IPS-15b (cell line): ENCODE measurements around the gene MTX1.

Experiments used
- H3K27me3 ChIP-seq: one replicate; pipeline ENCODE4 v1.6.1; 2013; ENCODE audit warnings: low read length; ENCODE audit not compliant: control insufficient read depth, insufficient read depth
- H3K36me3 ChIP-seq: one replicate; pipeline ENCODE4 v1.6.1; 2013; ENCODE audit warnings: low read length; ENCODE audit not compliant: control insufficient read depth, insufficient read depth
- H3K4me1 ChIP-seq: one replicate; pipeline ENCODE4 v1.6.1; 2013; ENCODE audit warnings: mild to moderate bottlenecking, low read length; ENCODE audit not compliant: control insufficient read depth, insufficient read depth
- H3K4me3 ChIP-seq: one replicate; pipeline ENCODE4 v1.5.1; 2013; ENCODE audit warnings: low read depth, low read length
- H3K9ac ChIP-seq: one replicate; pipeline ENCODE4 v1.6.1; 2013; ENCODE audit warnings: low read depth, mild to moderate bottlenecking, low read length
- H3K9me3 ChIP-seq: one replicate; pipeline ENCODE4 v1.6.1; 2013; ENCODE audit warnings: mild to moderate bottlenecking, low read length; ENCODE audit not compliant: control insufficient read depth, insufficient read depth

Gene MTX1

GRCh38 chr1:155176544-155177071 lies 31.9 kb upstream of the MTX1 start:
- H3K4me1 ChIP-seq, result peaks cover 4% of the 10 kb centered on the region
- no peak overlapping the region for H3K9ac ChIP-seq
- H3K4me3 ChIP-seq, result no peak overlapping the region
- no peaks in the 10 kb centered on the region for H3K27me3 ChIP-seq
- H3K9me3 ChIP-seq, result no peaks in the 10 kb centered on the region
- peaks cover 32% of the 10 kb centered on the region for H3K36me3 ChIP-seq

DNA sequence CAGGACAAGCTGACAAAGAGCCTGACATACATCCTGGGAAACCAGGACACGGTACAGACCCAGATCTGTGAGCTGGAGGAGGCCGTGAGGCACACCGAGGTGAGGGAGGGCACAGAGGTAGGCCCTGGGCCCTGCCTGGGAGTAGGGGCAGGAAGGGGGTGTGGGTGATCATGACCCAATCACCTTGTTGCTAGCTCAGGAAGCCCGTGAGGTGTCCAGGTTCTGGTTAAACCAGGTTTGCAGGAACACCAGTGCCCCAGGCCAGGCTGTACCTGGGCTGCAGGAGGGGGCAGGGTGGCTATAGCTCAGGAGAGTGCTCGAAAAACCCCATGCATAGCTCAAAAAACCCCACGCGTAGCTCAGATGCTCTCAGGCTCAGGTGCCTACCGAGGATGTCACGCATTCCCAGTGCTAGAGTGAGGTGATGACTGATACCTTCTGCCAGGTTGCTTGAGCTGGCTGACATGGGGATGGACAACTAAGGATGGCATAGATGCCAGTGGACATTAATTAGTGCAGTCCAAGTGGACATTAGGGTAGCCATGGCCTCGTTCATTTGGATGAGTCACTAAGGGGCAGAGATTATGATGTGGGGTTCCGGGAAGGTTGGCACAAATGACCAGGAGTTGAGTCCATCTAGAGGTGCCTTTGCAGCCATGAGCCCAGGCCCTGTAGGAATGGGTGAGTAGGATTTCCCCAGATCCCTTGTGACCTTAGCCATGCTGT lies 31.1 kb upstream of the MTX1 start:
- H3K27me3 ChIP-seq, result no peaks in the 10 kb centered on the region
- H3K9ac ChIP-seq, result no peak overlapping the region
- H3K9me3 ChIP-seq, result no peaks in the 10 kb centered on the region
- no peak overlapping the region for H3K4me3 ChIP-seq
- H3K4me1 ChIP-seq, result peaks cover 4% of the 10 kb centered on the region
- H3K36me3 ChIP-seq, result peaks cover 32% of the 10 kb centered on the region

DNA sequence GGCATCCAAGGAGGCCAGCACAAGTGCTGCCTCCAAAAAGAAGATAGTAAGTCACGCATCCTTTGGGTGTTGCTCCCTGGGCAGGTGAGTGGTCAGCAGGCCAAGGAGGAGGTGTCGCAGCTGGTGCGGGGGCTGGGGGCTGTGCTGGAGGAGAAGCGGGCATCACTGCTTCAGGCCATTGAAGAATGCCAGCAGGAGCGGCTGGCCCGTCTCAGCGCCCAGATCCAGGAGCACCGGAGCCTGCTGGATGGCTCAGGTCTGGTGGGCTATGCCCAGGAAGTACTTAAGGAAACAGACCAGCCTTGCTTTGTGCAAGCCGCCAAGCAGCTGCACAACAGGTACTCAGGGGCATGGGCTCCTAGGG lies 30.6 kb upstream of the MTX1 start:
- H3K9me3 ChIP-seq, result no peaks in the 10 kb centered on the region
- H3K27me3 ChIP-seq, result no peaks in the 10 kb centered on the region
- H3K4me3 ChIP-seq, result no peak overlapping the region
- H3K36me3 ChIP-seq, result peaks cover 32% of the 10 kb centered on the region
- peaks cover 4% of the 10 kb centered on the region for H3K4me1 ChIP-seq
- H3K9ac ChIP-seq, result no peak overlapping the region

DNA sequence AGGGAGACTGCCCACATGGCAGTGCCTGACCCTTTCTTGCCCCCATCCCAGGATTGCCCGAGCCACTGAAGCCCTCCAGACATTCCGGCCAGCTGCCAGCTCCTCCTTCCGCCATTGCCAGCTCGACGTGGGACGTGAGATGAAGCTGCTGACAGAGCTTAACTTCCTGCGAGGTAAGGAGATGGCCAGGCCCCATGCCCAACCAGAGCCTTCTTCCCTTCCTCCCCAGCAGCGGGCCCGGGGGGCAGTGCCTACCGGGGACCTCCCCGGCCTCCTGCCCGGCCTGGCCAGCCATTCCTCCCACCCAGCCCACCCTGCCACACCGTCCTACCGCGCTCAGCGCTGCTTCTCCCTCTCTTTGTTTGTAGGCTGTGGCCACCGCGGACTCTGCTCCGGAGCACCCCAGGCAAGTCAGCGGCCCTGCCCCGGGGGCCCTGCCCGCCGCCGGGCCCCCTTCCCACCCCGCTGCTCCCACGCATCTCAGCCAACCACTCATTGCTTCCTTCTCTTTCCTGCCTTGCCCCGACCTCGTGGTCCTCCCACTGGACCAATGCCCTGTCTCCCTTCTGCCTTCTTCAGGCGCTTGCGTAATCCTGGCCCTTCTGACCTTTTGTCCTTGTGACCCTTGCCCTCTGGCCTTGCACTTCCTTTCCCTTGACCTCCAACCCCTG lies 29.9 kb upstream of the MTX1 start:
- Histone ChIP-seq H3K36me3 (peaks cover 32% of the 10 kb centered on the region), H3K9me3 (no peaks in the 10 kb centered on the region), H3K27me3 (no peaks in the 10 kb centered on the region), H3K4me3 (no peak overlapping the region), H3K9ac (no peak overlapping the region), H3K4me1 (peaks cover 4% of the 10 kb centered on the region)

DNA sequence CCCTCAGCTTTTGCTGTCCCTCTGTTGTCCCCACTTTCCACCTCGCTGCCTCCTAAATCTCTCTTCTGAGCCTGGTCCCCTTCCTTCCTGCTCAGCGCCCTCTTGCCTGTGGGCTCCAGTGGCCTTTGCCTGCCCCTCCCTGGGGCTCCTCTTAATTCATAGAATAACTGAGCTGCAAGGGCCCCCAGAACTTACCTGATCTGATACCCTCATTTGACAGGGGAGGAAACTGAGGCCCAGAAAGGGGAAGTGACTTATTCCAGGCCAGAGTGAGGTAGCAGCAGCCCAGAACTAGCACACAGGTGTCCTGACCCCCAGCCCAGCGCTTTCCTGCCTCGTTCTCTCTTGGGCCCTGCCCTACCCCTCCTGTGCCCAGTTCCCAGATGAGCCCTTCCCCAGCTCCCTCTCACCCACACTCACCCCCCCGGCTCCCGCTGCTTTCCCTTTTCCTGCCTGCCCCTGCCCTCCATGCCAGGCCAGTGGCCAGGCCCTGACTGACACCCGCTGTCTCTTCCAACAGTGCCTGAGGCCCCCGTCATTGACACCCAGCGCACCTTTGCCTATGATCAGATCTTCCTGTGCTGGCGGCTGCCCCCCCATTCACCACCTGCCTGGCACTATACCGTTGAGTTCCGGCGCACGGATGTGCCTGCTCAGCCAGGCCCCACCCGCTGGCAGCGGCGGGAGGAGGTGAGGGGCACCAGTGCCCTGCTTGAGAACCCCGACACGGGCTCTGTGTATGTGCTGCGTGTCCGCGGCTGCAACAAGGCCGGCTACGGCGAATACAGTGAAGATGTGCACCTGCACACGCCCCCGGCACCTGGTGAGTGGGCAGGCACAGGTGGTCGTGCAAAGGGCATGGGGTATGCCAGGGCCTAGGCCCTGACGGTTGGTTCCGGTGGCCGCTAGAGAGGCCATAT lies 29.1 kb upstream of the MTX1 start:
- peaks cover 4% of the 10 kb centered on the region for H3K4me1 ChIP-seq
- no peak overlapping the region for H3K4me3 ChIP-seq
- H3K27me3 ChIP-seq, result no peaks in the 10 kb centered on the region
- H3K36me3 ChIP-seq, result peaks cover 39% of the 10 kb centered on the region
- no peaks in the 10 kb centered on the region for H3K9me3 ChIP-seq
- no peak overlapping the region for H3K9ac ChIP-seq

GRCh38 chr1:155181371-155182051 lies 27.0 kb upstream of the MTX1 start:
- Histone ChIP-seq H3K27me3 (no peaks in the 10 kb centered on the region), H3K9me3 (no peaks in the 10 kb centered on the region), H3K4me3 (no peak overlapping the region), H3K9ac (no peak overlapping the region), H3K36me3 (peaks cover 41% of the 10 kb centered on the region), H3K4me1 (peaks cover 7% of the 10 kb centered on the region)

DNA sequence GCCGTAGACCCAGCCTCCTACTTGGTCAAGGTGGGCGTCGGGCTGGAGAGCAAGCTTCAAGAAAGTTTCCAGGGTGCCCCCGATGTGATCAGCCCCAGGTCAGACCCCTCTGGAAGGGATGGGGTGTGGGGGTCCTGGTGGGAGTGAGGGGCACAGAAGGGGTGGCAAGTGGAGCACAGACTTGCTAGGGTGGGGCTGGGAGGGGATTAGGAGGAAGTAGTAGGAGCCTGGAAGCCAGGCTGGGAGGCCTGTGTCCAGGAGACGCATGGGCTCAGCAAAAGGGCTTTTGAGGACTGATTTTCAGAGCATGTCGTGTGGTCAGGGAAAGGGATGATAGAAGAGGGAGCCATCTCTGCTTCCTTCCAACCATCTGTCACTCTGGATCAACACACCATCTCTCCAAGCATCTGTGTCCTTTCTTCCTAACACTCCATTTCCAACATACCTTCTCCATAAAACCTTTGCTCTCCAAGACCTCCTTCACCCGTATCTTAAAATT lies 26.4 kb upstream of the MTX1 start:
- Histone ChIP-seq H3K4me1 (peaks cover 10% of the 10 kb centered on the region), H3K9me3 (no peaks in the 10 kb centered on the region), H3K36me3 (peaks cover 37% of the 10 kb centered on the region), H3K27me3 (no peaks in the 10 kb centered on the region), H3K9ac (no peak overlapping the region), H3K4me3 (no peak overlapping the region)

GRCh38 chr1:155183775-155184221 lies 24.7 kb upstream of the MTX1 start:
- H3K36me3 ChIP-seq, result peaks cover 23% of the 10 kb centered on the region
- H3K9me3 ChIP-seq, result no peaks in the 10 kb centered on the region
- H3K9ac ChIP-seq, result no peak overlapping the region
- H3K27me3 ChIP-seq, result no peaks in the 10 kb centered on the region
- H3K4me3 ChIP-seq, result no peak overlapping the region
- H3K4me1 ChIP-seq, result peaks cover 10% of the 10 kb centered on the region

DNA sequence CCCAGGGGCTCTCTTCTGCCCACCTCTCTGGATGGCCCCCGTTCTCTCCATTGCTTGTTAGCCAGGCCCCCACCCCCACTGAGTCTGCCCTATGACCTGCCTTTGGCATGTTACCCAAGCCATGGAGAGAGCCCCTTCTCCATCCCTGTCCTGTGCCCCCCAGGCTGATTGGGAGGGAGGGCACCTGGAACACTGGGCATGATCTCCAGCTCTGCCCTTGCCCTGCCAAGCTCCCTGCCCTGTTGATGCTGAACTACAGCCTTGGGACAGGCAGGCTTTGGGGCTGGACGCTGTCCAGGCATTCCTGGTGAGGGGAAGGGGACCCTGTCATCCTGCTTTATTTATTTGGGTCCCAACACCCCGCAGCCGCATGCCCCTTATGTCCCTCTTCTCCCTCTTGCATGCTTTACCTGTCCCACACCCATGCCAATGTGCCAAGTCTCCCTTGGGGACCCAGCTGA lies 24.1 kb upstream of the MTX1 start:
- Histone ChIP-seq H3K36me3 (peaks cover 17% of the 10 kb centered on the region), H3K4me1 (peaks cover 10% of the 10 kb centered on the region), H3K4me3 (no peak overlapping the region), H3K27me3 (no peaks in the 10 kb centered on the region), H3K9ac (no peak overlapping the region), H3K9me3 (no peaks in the 10 kb centered on the region)

DNA sequence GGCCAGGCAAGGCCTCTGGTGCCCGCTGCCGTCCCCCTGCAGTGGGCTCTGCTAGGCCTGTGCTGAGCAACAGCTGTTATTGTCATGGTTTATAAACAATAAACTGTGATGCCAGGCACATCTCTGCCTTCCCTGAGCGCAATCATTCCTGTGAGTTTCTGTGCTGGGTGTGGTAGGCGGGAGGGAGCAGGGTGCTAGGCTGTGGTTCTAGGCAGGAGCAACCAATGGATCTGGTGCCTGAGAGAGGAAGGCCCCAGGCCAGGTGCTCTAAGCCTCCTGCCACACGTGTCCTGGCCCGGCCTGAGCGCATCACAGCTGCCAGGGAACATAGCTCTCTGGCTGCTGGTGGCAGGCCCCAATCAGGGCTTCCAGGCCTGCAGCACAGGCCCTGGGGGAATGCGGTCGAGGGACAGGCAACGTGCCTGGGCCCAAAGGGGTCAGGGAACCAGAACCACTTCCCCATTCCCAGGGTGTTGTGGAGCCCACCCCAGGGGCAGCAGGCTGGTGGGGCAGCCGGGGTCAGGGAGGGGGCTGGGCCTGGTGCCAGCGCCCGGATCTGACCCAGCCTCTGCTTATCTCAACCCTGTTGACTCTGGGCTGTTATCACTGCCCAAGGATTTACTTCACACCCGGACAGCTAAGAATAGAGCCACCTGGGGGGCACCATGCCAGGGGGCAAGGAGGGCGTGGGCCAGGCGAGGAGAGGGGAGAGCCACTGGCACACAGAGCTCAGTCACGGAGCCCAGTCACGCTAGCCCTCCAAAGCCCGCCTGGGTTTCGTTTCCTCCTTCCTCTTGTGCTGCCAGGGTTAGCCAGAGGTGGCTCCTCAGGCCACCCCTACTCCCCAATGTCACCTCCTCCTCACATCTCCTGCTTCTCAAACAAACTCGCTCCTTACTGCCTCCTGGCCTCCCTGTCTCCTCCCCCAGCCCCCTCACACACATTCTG lies 23.4 kb upstream of the MTX1 start:
- Histone ChIP-seq H3K9me3 (no peaks in the 10 kb centered on the region), H3K4me1 (peaks cover 10% of the 10 kb centered on the region), H3K27me3 (no peaks in the 10 kb centered on the region), H3K4me3 (no peak overlapping the region), H3K9ac (no peak overlapping the region), H3K36me3 (peaks cover 10% of the 10 kb centered on the region)
